Uterus (tissue), 4 donors: Measurements from ENCODE around the gene ATP7A. TPM values are rescaled to one million over a fixed set of nuclear protein-coding genes. Genes with fewer than 3 reads are reported as not detected.

Experiments used
- DNase-seq, 2 donors: peaks; one replicate each; pipeline ENCODE4 v3.0.0-alpha.2; 2019 to 2020
- H3K27ac ChIP-seq, 2 donors: fragments of 200-600 bp; sonication (generic); 1 replicate in 1 of 2; 2 replicates in 1 of 2; pipeline ENCODE4 v1.5.1; 2016 to 2018
- H3K27me3 ChIP-seq, 2 donors: fragments of 200-600 bp; sonication (generic); one replicate each; pipeline ENCODE4 v1.5.1; 2018 to 2019; ENCODE audit warnings: control low read depth in 1 of 2
- H3K36me3 ChIP-seq, 2 donors: fragments of 200-600 bp; sonication (generic); one replicate each; pipeline ENCODE4 v1.5.1; 2019; ENCODE audit warnings: control low read depth in 1 of 2
- H3K4me1 ChIP-seq, 2 donors: fragments of 200-600 bp; sonication (generic); one replicate each; pipeline ENCODE4 v1.5.1; 2018 to 2019; ENCODE audit warnings: control low read depth in 1 of 2
- H3K4me3 ChIP-seq, 2 donors: fragments of 200-600 bp; sonication (generic); 1 replicate in 1 of 2; 2 replicates in 1 of 2; pipeline ENCODE4 v1.5.1; 2018 to 2019; ENCODE audit warnings: mild to moderate bottlenecking in 1 of 2
- H3K9me3 ChIP-seq, 2 donors: fragments of 200-600 bp; sonication (generic); one replicate each; pipeline ENCODE4 v1.5.1; 2019; ENCODE audit warnings: control low read depth in 1 of 2
- POLR2A ChIP-seq, 2 donors: fragments of 450-650 bp; IDR thresholded peaks; one replicate each; pipeline ENCODE4 v1.6.1; 2016; ENCODE audit warnings: antibody characterized with exemption in 2 of 2, mild to moderate bottlenecking in 1 of 2, moderate library complexity in 1 of 2
- intact Hi-C: fragments of 100-400 bp; cut with DNase I; formaldehyde crosslinking; loops from one replicate; pipeline ENCODE4 v1.15.1; 2023; ENCODE audit warnings: low total_unique reads
- total RNA-seq, 4 donors: library from RNA; depleted of rRNA in 3 of 4; stranded (reverse); fragments of >200 nt in 3 of 4; gene quantifications; one replicate each; pipeline versions ENCODE4 v1.1.0 to v1.2.4, GENCODE V29; 2014 to 2023
- TF ChIP-seq, protein P1 (sequence below), 4 experiments: fragments of 200-600 bp in 2 of 4; fragments of 450-650 bp in 2 of 4; sonication (generic) in 2 of 4; IDR thresholded peaks; one replicate each; pipeline ENCODE4 v1.5.1; 2016 to 2019; ENCODE audit warnings: antibody characterized with exemption in 4 of 4, mild to moderate bottlenecking in 2 of 4, moderate library complexity in 1 of 4
- donor health status: DM: yes; HTN: yes; CAD: no.

ATP7A gene
- total RNA-seq, 4 donors from 2014 or later: 4.9 to 26.5 (median 12.8) TPM

- TF ChIP-seq, protein P1, sequence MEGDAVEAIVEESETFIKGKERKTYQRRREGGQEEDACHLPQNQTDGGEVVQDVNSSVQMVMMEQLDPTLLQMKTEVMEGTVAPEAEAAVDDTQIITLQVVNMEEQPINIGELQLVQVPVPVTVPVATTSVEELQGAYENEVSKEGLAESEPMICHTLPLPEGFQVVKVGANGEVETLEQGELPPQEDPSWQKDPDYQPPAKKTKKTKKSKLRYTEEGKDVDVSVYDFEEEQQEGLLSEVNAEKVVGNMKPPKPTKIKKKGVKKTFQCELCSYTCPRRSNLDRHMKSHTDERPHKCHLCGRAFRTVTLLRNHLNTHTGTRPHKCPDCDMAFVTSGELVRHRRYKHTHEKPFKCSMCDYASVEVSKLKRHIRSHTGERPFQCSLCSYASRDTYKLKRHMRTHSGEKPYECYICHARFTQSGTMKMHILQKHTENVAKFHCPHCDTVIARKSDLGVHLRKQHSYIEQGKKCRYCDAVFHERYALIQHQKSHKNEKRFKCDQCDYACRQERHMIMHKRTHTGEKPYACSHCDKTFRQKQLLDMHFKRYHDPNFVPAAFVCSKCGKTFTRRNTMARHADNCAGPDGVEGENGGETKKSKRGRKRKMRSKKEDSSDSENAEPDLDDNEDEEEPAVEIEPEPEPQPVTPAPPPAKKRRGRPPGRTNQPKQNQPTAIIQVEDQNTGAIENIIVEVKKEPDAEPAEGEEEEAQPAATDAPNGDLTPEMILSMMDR (IDR thresholded peaks at IDR 0.05): peak in 1 of 4 experiments; percentile 11
- no peak for TF ChIP-seq POLR2A (IDR thresholded peaks at IDR 0.05)
- H3K4me3 ChIP-seq: no peak overlapping the region
- H3K27ac ChIP-seq: no peak overlapping the region
- H3K9me3 ChIP-seq: no peaks in the 10 kb centered on the region
- intact Hi-C loops: no loop called here
- DNase-seq: no peak
- no peaks in the 10 kb centered on the region for H3K36me3 ChIP-seq
- H3K27me3 ChIP-seq: peaks cover 0 to 4% of the 10 kb centered on the region in 2 donors
- no peaks in the 10 kb centered on the region for H3K4me1 ChIP-seq
These were observed 114.0 kb downstream of the ATP7A start for GRCh38 chrX:78024349-78025059.

DNA sequence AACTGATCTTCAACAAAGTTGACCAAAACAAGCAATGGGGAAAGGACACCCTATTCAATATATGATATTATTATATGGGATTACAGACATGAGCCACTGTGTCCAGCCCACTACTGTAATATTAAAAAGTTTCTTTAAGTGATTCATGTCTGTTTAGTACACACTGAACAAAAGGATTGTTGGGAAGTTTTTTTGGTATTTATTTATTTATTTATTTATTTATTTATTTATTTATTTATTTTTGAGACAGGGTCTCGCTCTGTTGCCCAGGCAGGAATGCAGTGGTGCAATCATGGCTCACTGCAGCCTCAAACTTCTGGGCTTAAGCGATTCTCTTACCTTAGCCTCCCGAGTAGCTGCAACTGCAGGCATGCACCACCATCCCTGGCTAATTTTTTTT is 117.3 kb downstream of the ATP7A start:
- Histone ChIP-seq H3K4me1 (no peaks in the 10 kb centered on the region), H3K9me3 (no peaks in the 10 kb centered on the region), H3K36me3 (no peaks in the 10 kb centered on the region), H3K27me3 (peaks cover 0 to 4% of the 10 kb centered on the region in 2 donors), H3K27ac (no peak overlapping the region), H3K4me3 (no peak overlapping the region)
- intact Hi-C loops: no loop called here
- DNase-seq: no peak
- TF ChIP-seq, protein P1 (IDR thresholded peaks at IDR 0.05): no peak
- TF ChIP-seq POLR2A (IDR thresholded peaks at IDR 0.05): no peak

DNA sequence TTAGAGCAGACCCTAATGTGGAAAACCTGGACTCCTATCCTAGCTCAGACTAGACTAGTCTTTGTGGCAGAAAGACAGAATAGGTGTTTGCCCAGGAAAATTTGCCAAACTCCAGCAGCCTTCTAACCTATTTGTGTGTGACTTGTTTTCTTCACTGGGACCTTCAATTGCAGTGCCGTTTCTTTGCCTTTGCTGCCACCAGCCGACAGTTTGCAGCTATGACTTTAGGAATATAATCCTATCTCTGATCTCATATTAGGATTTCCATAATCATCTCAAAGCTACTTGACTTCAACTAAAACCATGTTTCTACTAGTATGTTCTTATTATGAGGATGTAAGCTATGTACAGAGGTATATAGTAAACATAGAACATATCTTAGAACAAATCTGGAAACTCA is 119.2 kb downstream of the ATP7A start:
- DNase-seq: no peak
- TF ChIP-seq, protein P1 (IDR thresholded peaks at IDR 0.05): peak in 3 of 4 experiments; percentile 16 to 30 (median 26)
- TF ChIP-seq POLR2A (IDR thresholded peaks at IDR 0.05): no peak

DNA sequence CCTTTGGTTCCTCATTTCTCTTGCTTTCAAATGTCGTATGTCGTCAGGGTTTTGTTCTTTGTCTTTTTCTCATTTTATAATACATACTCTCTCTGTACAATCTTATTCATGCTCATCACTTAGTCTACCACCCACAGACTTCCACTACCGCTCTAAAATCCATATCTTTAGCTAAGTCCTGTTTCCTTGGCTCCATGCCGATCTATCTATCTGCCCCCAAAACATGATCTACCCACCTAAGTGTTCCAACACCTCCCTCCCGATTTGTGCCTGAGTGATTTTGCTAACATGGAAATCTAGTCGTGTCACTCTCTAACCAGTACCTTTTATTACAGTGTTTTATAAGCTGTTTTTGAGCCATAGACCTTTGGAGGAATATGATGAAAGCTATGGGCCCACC is 124.6 kb downstream of the ATP7A start:
- no peaks in the 10 kb centered on the region for H3K9me3 ChIP-seq
- no peaks in the 10 kb centered on the region for H3K27me3 ChIP-seq
- TF ChIP-seq, protein P1 (IDR thresholded peaks at IDR 0.05): no peak
- TF ChIP-seq POLR2A (IDR thresholded peaks at IDR 0.05): no peak
- intact Hi-C loops: no loop called here
- H3K36me3 ChIP-seq: no peaks in the 10 kb centered on the region
- H3K27ac ChIP-seq: no peak overlapping the region
- no peaks in the 10 kb centered on the region for H3K4me1 ChIP-seq
- DNase-seq: no peak
- H3K4me3 ChIP-seq: no peak overlapping the region

More for the DNA sequence above, 119.2 kb downstream of the ATP7A start:
- Histone ChIP-seq H3K4me1 (no peaks in the 10 kb centered on the region), H3K9me3 (no peaks in the 10 kb centered on the region), H3K27ac (no peak overlapping the region), H3K4me3 (no peak overlapping the region), H3K36me3 (no peaks in the 10 kb centered on the region), H3K27me3 (peaks cover 0 to 4% of the 10 kb centered on the region in 2 donors)
- intact Hi-C loops: no loop called here

DNA sequence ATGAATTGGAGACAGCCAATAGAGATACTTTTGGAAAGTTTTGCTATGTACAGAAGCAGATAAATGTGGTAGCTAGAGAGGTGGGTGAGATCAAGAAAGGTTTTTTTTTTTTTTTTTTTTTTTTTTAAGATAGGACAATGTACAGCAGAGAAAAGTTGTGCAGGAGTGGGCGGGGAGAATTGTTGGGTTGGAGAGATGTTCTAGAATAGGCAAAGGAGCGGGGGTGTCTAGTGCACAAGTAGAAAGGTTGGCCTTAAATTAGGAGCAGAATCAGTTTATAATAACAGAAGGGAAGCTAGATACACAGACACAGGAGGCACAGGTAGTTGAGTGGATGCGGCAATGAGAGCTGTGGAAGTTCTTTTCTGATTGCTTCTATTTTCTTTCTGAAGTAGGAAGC is 127.4 kb downstream of the ATP7A start:
- no peak for TF ChIP-seq POLR2A (IDR thresholded peaks at IDR 0.05)
- TF ChIP-seq, protein P1 (IDR thresholded peaks at IDR 0.05): no peak

More for the DNA sequence above, 127.4 kb downstream of the ATP7A start:
- Histone ChIP-seq H3K27ac (no peak overlapping the region), H3K9me3 (no peaks in the 10 kb centered on the region), H3K27me3 (no peaks in the 10 kb centered on the region), H3K4me1 (no peaks in the 10 kb centered on the region), H3K4me3 (no peak overlapping the region), H3K36me3 (no peaks in the 10 kb centered on the region)
- intact Hi-C loops: no loop called here
- DNase-seq: no peak
